ENCODE data around the gene FOXP1. TPM values are rescaled to one million over a fixed set of nuclear protein-coding genes. Genes with fewer than 3 reads are reported as not detected.
A peak's percentile ranks its signal among the peaks of the same experiment; 100 is the strongest.

The FOXP1 gene
- total and polyA plus RNA-seq, 4 donors = 4.9 to 35.4 (median 32.0) TPM

DNA sequence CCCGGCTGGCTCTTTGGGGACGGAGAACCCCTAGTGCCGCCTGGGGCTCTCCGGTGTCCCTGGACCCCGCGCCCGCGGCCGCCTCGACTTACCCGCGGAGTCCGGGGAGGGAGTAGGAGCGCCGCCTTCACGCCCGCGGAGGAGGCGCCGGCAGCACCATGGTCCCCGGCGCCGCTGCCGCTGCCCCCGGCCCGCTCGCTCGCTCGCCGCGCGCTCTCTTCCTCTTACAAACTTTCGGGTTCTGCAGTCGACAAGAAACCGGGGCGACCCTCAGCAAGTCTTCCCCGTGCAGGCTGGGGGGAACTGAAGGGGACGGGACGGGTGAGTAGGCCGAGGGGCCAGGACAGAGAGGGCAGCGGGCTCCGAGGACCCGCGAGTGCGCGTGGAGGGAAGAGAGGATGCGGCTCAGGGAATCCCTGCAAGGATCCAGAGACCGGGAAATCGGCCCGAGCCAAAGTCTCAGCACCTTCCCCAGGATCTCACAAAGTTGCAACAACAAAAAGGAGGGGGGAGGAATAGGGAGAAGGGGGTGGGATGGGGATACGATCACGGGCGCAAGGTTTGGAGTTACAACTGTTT is 2.0 kb downstream of the FOXP1 start:
- Histone ChIP-seq H3K9ac (ENCODE audit: low read depth in 1 of 2, low read length in 2 of 2) (peak overlapping the region; percentile 43 to 60), H3K4me3 (ENCODE audit: low read depth in 1 of 3, low read length in 3 of 3) (peak overlapping the region; percentile 76 to 96 (median 89)), H3K4me1 (ENCODE audit: control insufficient read depth in 4 of 4, insufficient read depth in 4 of 4, low read length in 3 of 4) (peaks cover 4 to 38% (median 15%) of the 10 kb centered on the region in 4 donors), H3K9me3 (ENCODE audit: control insufficient read depth in 4 of 4, low read length in 3 of 4) (no peaks in the 10 kb centered on the region), H3K27me3 (ENCODE audit: control insufficient read depth in 4 of 4, insufficient read depth in 4 of 4, low read length in 3 of 4) (no peaks in the 10 kb centered on the region), H3K36me3 (ENCODE audit: control insufficient read depth in 4 of 4, insufficient read depth in 3 of 4, low read depth in 1 of 4, low read length in 3 of 4) (peaks cover 0 to 2% (median under 1%) of the 10 kb centered on the region in 4 donors), H3K27ac (ENCODE audit: low read depth in 1 of 2, low read length in 2 of 2) (peak overlapping the region; percentile 84 to 99)
- no peak for TF ChIP-seq SP1 (IDR thresholded peaks at IDR 0.05)
- TF ChIP-seq JUND (IDR thresholded peaks at IDR 0.05) = no peak
- no peak for TF ChIP-seq FOXA2 (IDR thresholded peaks at IDR 0.05)
- TF ChIP-seq ATF3 (IDR thresholded peaks at IDR 0.05) = no peak
- no peak for TF ChIP-seq GABPA (IDR thresholded peaks at IDR 0.05 in 1 of 2, conservative IDR thresholded peaks at IDR 0.05 in 1 of 2)
- no peak for TF ChIP-seq CTCF (IDR thresholded peaks at IDR 0.05; ENCODE audit: low read depth, low read length, missing input control)
- TF ChIP-seq, protein P1, sequence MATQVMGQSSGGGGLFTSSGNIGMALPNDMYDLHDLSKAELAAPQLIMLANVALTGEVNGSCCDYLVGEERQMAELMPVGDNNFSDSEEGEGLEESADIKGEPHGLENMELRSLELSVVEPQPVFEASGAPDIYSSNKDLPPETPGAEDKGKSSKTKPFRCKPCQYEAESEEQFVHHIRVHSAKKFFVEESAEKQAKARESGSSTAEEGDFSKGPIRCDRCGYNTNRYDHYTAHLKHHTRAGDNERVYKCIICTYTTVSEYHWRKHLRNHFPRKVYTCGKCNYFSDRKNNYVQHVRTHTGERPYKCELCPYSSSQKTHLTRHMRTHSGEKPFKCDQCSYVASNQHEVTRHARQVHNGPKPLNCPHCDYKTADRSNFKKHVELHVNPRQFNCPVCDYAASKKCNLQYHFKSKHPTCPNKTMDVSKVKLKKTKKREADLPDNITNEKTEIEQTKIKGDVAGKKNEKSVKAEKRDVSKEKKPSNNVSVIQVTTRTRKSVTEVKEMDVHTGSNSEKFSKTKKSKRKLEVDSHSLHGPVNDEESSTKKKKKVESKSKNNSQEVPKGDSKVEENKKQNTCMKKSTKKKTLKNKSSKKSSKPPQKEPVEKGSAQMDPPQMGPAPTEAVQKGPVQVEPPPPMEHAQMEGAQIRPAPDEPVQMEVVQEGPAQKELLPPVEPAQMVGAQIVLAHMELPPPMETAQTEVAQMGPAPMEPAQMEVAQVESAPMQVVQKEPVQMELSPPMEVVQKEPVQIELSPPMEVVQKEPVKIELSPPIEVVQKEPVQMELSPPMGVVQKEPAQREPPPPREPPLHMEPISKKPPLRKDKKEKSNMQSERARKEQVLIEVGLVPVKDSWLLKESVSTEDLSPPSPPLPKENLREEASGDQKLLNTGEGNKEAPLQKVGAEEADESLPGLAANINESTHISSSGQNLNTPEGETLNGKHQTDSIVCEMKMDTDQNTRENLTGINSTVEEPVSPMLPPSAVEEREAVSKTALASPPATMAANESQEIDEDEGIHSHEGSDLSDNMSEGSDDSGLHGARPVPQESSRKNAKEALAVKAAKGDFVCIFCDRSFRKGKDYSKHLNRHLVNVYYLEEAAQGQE (IDR thresholded peaks at IDR 0.05) = no peak
- no peak for TF ChIP-seq YY1 (IDR thresholded peaks at IDR 0.05)
- no peak for TF ChIP-seq RXRA (IDR thresholded peaks at IDR 0.05)
- TF ChIP-seq FOXA1 (IDR thresholded peaks at IDR 0.05) = no peak
- no peak for TF ChIP-seq NR2F2 (IDR thresholded peaks at IDR 0.05)
- TF ChIP-seq HNF4A (conservative IDR thresholded peaks at IDR 0.05) = no peak
- no peak for TF ChIP-seq TAF1 (conservative IDR thresholded peaks at IDR 0.05)
- TF ChIP-seq EGR1 (IDR thresholded peaks at IDR 0.05; ENCODE audit: low read depth in 2 of 2) = no peak
- TF ChIP-seq HNF4G (IDR thresholded peaks at IDR 0.05) = no peak
- TF ChIP-seq, protein P2, sequence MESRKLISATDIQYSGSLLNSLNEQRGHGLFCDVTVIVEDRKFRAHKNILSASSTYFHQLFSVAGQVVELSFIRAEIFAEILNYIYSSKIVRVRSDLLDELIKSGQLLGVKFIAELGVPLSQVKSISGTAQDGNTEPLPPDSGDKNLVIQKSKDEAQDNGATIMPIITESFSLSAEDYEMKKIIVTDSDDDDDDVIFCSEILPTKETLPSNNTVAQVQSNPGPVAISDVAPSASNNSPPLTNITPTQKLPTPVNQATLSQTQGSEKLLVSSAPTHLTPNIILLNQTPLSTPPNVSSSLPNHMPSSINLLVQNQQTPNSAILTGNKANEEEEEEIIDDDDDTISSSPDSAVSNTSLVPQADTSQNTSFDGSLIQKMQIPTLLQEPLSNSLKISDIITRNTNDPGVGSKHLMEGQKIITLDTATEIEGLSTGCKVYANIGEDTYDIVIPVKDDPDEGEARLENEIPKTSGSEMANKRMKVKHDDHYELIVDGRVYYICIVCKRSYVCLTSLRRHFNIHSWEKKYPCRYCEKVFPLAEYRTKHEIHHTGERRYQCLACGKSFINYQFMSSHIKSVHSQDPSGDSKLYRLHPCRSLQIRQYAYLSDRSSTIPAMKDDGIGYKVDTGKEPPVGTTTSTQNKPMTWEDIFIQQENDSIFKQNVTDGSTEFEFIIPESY (IDR thresholded peaks at IDR 0.05) = no peak
- no peak for TF ChIP-seq RAD21 (IDR thresholded peaks at IDR 0.05)
- TF ChIP-seq MAX (IDR thresholded peaks at IDR 0.05) = no peak
- under 1% methylated on average over 53 of the region's 53 CpGs for WGBS
- peak; percentile 52 for DNase-seq (ENCODE audit: low spot score)
